MCF 10A (cell line): ENCODE measurements around the gene CYP21A2. TPM values are rescaled to one million over a fixed set of nuclear protein-coding genes. Genes with fewer than 3 reads are reported as not detected.

Source experiments
- BruUV-seq: library from RNA; stranded (reverse); fragments of 400-500 nt; replicated peaks from 2 replicates; lab custom pipeline; 2021; lab: Mats Ljungman, UMichigan
- CTCF ChIA-PET: fragments of 300-600 bp; sonication (Branson Sonifier 250); formaldehyde crosslinking; extraction: SDS; loops from one replicate; lab custom pipeline; 2021; ENCODE audit warnings: antibody characterized with exemption, inconsistent platforms; lab: Yijun Ruan, JAX
- POLR2A ChIA-PET: fragments of 300-600, 350-650 bp; sonication (Branson Sonifier 250); formaldehyde crosslinking; extraction: SDS; loops from one replicate; lab custom pipeline; 2020; ENCODE audit warnings: antibody characterized with exemption, inconsistent platforms; lab: Yijun Ruan, JAX
- DNase-seq: peaks from one replicate; pipeline ENCODE4 v3.0.0-alpha.2; 2018; ENCODE audit not compliant: unreplicated experiment
- H3K27ac Mint-ChIP-seq: one replicate; pipeline ENCODE4 v1.8.0; 2022; ENCODE audit warnings: mild to moderate bottlenecking, low read depth, mixed read lengths; ENCODE audit not compliant: unreplicated experiment
- H3K27me3 Mint-ChIP-seq: one replicate; pipeline ENCODE4 v1.8.0; 2022; ENCODE audit warnings: mixed read lengths; ENCODE audit not compliant: insufficient read depth, unreplicated experiment
- H3K36me3 Mint-ChIP-seq: one replicate; pipeline ENCODE4 v1.8.0; 2022; ENCODE audit warnings: mild to moderate bottlenecking, moderate library complexity, mixed read lengths; ENCODE audit not compliant: insufficient read depth, unreplicated experiment
- H3K4me1 Mint-ChIP-seq: one replicate; pipeline ENCODE4 v1.8.0; 2022; ENCODE audit warnings: mixed read lengths; ENCODE audit not compliant: insufficient read depth, unreplicated experiment
- H3K4me3 Mint-ChIP-seq: one replicate; pipeline ENCODE4 v1.8.0; 2022; ENCODE audit warnings: mild to moderate bottlenecking, moderate library complexity, mixed read lengths; ENCODE audit not compliant: unreplicated experiment
- H3K9me3 Mint-ChIP-seq: one replicate; pipeline ENCODE4 v1.8.0; 2022; ENCODE audit warnings: mixed read lengths; ENCODE audit not compliant: unreplicated experiment
- intact Hi-C: fragments of 100-400 bp; cut with micrococcal nuclease; formaldehyde crosslinking; loops from 2 replicates; pipeline ENCODE4 v1.14.1; 2022
- total RNA-seq: library from RNA; stranded (reverse); gene quantifications from 2 replicates; pipeline ENCODE4 v1.2.3, GENCODE V29; 2022
- TF ChIP-seq, protein P1 (sequence below): fragments of 200-600 bp; IDR thresholded peaks from one replicate; pipeline ENCODE4 v1.8.0; 2022; ENCODE audit warnings: antibody characterized with exemption, mild to moderate bottlenecking; ENCODE audit not compliant: unreplicated experiment

CYP21A2 gene
- total RNA-seq, 1 experiment from 2014 or later = 0.33 TPM

DNA sequence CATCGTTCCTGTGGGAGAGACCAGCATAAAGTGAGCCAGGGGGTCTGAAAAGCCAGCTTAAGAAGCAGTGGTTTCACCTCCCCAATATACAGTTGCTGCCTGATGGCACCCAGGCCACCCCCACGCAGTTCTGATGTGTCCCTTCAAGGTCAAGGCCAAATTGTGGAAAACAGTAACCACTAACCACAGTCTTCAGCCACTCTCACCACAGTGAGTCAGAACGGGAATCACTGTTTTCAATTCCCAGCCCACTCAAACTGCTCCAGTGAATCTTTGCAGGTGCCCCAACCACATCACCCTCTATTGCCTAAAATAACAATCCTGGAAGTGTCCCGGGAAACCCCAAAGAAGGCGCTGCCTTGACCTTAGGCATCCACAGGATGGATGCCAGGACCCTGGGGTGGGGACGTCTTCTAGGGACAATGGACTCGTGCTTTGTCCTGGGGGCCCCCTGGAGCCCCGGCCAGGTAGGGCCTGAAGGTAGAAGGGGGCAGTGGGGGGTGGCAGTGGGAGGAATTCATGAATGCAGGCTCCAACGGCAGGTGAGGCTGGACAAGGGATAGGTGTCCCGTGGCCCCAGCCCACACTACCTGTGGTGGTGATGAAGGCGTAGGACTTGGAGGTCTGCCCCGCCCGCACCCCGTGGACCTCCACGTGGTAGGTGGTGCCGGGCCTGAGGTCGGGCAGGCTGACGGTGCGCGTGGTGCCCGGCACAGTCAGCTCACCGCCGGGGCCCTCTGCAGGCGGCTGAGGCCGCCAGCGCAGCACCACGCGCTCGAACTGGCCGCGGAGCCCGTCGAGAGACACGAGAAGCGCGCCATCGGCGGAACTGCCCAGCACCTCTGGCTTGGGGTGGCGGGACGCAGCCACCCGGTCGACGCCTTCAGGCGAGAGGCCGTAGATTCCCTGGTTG lies 48.7 kb downstream of the CYP21A2 start:
- Mint-ChIP-seq H3K36me3 (peaks cover 7% of the 10 kb centered on the region), H3K9me3 (no peaks in the 10 kb centered on the region), H3K4me1 (peaks cover 36% of the 10 kb centered on the region), H3K27ac (no peak overlapping the region), H3K4me3 (no peak overlapping the region), H3K27me3 (peaks cover 24% of the 10 kb centered on the region)
- no TSS peak for BruUV-seq
- TF ChIP-seq, protein P1, sequence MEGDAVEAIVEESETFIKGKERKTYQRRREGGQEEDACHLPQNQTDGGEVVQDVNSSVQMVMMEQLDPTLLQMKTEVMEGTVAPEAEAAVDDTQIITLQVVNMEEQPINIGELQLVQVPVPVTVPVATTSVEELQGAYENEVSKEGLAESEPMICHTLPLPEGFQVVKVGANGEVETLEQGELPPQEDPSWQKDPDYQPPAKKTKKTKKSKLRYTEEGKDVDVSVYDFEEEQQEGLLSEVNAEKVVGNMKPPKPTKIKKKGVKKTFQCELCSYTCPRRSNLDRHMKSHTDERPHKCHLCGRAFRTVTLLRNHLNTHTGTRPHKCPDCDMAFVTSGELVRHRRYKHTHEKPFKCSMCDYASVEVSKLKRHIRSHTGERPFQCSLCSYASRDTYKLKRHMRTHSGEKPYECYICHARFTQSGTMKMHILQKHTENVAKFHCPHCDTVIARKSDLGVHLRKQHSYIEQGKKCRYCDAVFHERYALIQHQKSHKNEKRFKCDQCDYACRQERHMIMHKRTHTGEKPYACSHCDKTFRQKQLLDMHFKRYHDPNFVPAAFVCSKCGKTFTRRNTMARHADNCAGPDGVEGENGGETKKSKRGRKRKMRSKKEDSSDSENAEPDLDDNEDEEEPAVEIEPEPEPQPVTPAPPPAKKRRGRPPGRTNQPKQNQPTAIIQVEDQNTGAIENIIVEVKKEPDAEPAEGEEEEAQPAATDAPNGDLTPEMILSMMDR = no peak
- ChIA-PET POLR2A (no interaction called here), CTCF (no interaction called here)
- intact Hi-C loops = loop anchor here (1.0 kb wide), 1 partner anchor 67 kb away; the partner anchor contains the start of gene PPT2
- peak; percentile 73 for DNase-seq

GRCh38 chr6:32087574-32088486 lies 49.6 kb downstream of the CYP21A2 start:
- ChIA-PET CTCF (interaction anchor here (1.3 kb wide), 1 partner anchor 29 kb away, joined by 3 read pairs; no protein-coding TSS in a partner anchor), POLR2A (no interaction called here)
- peak overlapping the region; percentile 61 for H3K27ac Mint-ChIP-seq
- no peaks in the 10 kb centered on the region for H3K9me3 Mint-ChIP-seq
- no peak overlapping the region for H3K4me3 Mint-ChIP-seq
- H3K36me3 Mint-ChIP-seq = peaks cover 9% of the 10 kb centered on the region
- intact Hi-C loops = loop anchor here (1.0 kb wide), 1 partner anchor 66 kb away; the partner anchor contains the start of gene PPT2
- peaks cover 24% of the 10 kb centered on the region for H3K27me3 Mint-ChIP-seq
- peaks cover 34% of the 10 kb centered on the region for H3K4me1 Mint-ChIP-seq
- no TSS peak for BruUV-seq
- TF ChIP-seq, protein P1 = peak; percentile 50
- DNase-seq = peak; percentile 80

DNA sequence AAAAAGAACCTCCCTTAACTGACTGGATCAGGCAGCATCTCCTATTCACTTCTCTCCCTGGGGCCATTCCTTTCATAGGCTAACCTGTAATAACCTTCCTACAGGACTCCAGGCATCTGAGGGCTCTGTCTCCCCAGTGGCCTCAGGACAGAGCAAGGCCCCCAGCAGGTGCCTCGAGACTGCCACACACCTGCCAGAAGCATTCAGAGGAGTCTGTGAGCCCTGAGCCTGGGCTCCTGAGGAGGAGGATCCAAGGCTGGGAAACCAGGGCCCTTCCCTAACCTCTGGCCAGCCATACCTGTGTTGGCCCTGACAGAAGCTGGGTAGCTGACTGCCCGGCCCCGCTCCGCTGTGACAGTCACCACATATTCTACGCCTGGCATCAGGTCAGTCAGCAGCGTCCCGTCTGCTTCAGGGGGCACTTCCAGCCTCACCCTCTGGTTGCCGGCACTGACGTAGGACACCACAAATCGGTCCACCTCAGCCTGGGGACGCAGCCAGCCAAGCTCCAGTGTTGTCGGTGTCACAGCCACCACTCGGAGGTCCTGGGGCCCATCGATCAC lies 50.4 kb downstream of the CYP21A2 start:
- no peak overlapping the region for H3K4me3 Mint-ChIP-seq
- H3K9me3 Mint-ChIP-seq = no peaks in the 10 kb centered on the region
- ChIA-PET POLR2A (interaction anchor here (1.6 to 1.7 kb wide), 2 partner anchors 30 to 42 kb away, joined by 4 to 6 read pairs; partner anchors contain the start of gene FKBPL), CTCF (interaction anchor here (0.7 to 1.4 kb wide), 3 partner anchors 12 to 119 kb away, joined by 3 to 6 read pairs (median 3); no protein-coding TSS in a partner anchor)
- TF ChIP-seq, protein P1 = no peak
- peaks cover 9% of the 10 kb centered on the region for H3K36me3 Mint-ChIP-seq
- peaks cover 34% of the 10 kb centered on the region for H3K4me1 Mint-ChIP-seq
- peaks cover 24% of the 10 kb centered on the region for H3K27me3 Mint-ChIP-seq
- DNase-seq = no peak
- peak overlapping the region; percentile 61 for H3K27ac Mint-ChIP-seq
- no TSS peak for BruUV-seq
- intact Hi-C loops = no loop called here
